Measurements from ENCODE around the gene ANKFY1. TPM values are rescaled to one million over a fixed set of nuclear protein-coding genes. Genes with fewer than 3 reads are reported as not detected.

ANKFY1 gene
- total RNA-seq, 4 donors from 2014 or later = 36.8 to 55.0 (median 40.9) TPM

GRCh38 chr17:4229627-4230541 is 33.9 kb downstream of the ANKFY1 start:
- TF ChIP-seq CTCF (IDR thresholded peaks at IDR 0.05; ENCODE audit: low read depth) = no peak

- no peak for TF ChIP-seq CTCF (IDR thresholded peaks at IDR 0.05; ENCODE audit: low read depth)
These were observed 41.7 kb downstream of the ANKFY1 start for GRCh38 chr17:4221899-4222659.

- no peak for TF ChIP-seq CTCF (IDR thresholded peaks at IDR 0.05; ENCODE audit: low read depth)
These were observed 42.6 kb downstream of the ANKFY1 start for GRCh38 chr17:4221163-4221562.

GRCh38 chr17:4220655-4221054 is 43.1 kb downstream of the ANKFY1 start:
- no peak for TF ChIP-seq CTCF (IDR thresholded peaks at IDR 0.05; ENCODE audit: low read depth)

GRCh38 chr17:4219241-4219640 is 44.5 kb downstream of the ANKFY1 start:
- TF ChIP-seq CTCF (IDR thresholded peaks at IDR 0.05; ENCODE audit: low read depth) = no peak

- no peak for TF ChIP-seq CTCF (IDR thresholded peaks at IDR 0.05; ENCODE audit: low read depth)
These were observed 47.8 kb downstream of the ANKFY1 start for GRCh38 chr17:4215882-4216570.

- no peak for TF ChIP-seq CTCF (IDR thresholded peaks at IDR 0.05; ENCODE audit: low read depth)
These were observed 49.6 kb downstream of the ANKFY1 start for GRCh38 chr17:4214157-4214556.
